DOHH2 (cell line): ENCODE measurements around the gene LCN9.

Experiments
- H3F3A ChIP-seq: fragments of 200-600 bp; sonication (generic), shearing (Covaris generic); 2 replicates; pipeline ENCODE4 v1.6.0; 2016; ENCODE audit warnings: antibody characterized with exemption, mild to moderate bottlenecking; ENCODE audit not compliant: control insufficient read depth, insufficient read depth
- H3K27ac ChIP-seq: fragments of 200-600 bp; sonication (generic); 2 replicates; pipeline ENCODE4 v1.5.1; 2014; ENCODE audit warnings: low read depth, mild to moderate bottlenecking, low read length, moderate library complexity
- H3K27me3 ChIP-seq: fragments of 200-600 bp; sonication (generic); 2 replicates; pipeline ENCODE4 v1.6.1; 2014; ENCODE audit warnings: mild to moderate bottlenecking, low read length, mixed read lengths; ENCODE audit not compliant: control insufficient read depth
- H3K36me3 ChIP-seq: fragments of 200-600 bp; sonication (generic); 2 replicates; pipeline ENCODE4 v1.6.1; 2014; ENCODE audit warnings: mild to moderate bottlenecking, low read length, moderate library complexity, mixed read lengths; ENCODE audit not compliant: control insufficient read depth
- H3K4me1 ChIP-seq: fragments of 200-600 bp; sonication (generic); 2 replicates; pipeline ENCODE4 v1.6.1; 2014; ENCODE audit warnings: mild to moderate bottlenecking, low read length, mixed read lengths; ENCODE audit not compliant: control insufficient read depth
- H3K4me2 ChIP-seq: fragments of 200-600 bp; sonication (generic); 2 replicates; pipeline ENCODE4 v1.6.0; 2014; ENCODE audit warnings: mild to moderate bottlenecking, low read length, moderate library complexity
- H3K4me3 ChIP-seq: fragments of 200-600 bp; sonication (generic); 2 replicates; pipeline ENCODE4 v1.5.1; 2014; ENCODE audit warnings: mild to moderate bottlenecking, low read length, mixed read lengths
- H3K79me2 ChIP-seq: fragments of 200-600 bp; sonication (generic); 2 replicates; pipeline ENCODE4 v1.6.1; 2014; ENCODE audit warnings: mild to moderate bottlenecking, low read length, mixed read lengths; ENCODE audit not compliant: control insufficient read depth
- H3K9me2 ChIP-seq: fragments of 200-600 bp; sonication (generic); replicated peaks from 2 replicates; pipeline ENCODE4 v1.6.1; 2014; ENCODE audit warnings: mild to moderate bottlenecking, low read length, mixed read lengths; ENCODE audit not compliant: control insufficient read depth
- H3K9me3 ChIP-seq: fragments of 200-600 bp; sonication (generic); 2 replicates; pipeline ENCODE4 v1.6.1; 2014; ENCODE audit warnings: antibody characterized with exemption, low read length, mixed read lengths; ENCODE audit not compliant: control insufficient read depth, insufficient read depth
- H4K20me1 ChIP-seq: fragments of 200-600 bp; sonication (generic); 2 replicates; pipeline ENCODE4 v1.6.0; 2014; ENCODE audit warnings: low read depth, mild to moderate bottlenecking, antibody characterized with exemption, low read length, moderate library complexity; ENCODE audit not compliant: control insufficient read depth, insufficient read depth
- EZH2phosphoT487 ChIP-seq: fragments of 200-600 bp; sonication (generic); IDR thresholded peaks from 2 replicates; pipeline ENCODE4 v1.6.1; 2017; ENCODE audit warnings: borderline replicate concordance, mild to moderate bottlenecking, antibody characterized with exemption, low read length, moderate library complexity, mixed read lengths
- TF ChIP-seq, protein P1 (sequence below): fragments of 200-600 bp; sonication (generic); IDR thresholded peaks from one replicate; pipeline ENCODE4 v1.5.1; 2014; ENCODE audit warnings: antibody characterized with exemption, mild to moderate bottlenecking, low read depth, low read length; ENCODE audit not compliant: poor library complexity, severe bottlenecking

The LCN9 gene

DNA sequence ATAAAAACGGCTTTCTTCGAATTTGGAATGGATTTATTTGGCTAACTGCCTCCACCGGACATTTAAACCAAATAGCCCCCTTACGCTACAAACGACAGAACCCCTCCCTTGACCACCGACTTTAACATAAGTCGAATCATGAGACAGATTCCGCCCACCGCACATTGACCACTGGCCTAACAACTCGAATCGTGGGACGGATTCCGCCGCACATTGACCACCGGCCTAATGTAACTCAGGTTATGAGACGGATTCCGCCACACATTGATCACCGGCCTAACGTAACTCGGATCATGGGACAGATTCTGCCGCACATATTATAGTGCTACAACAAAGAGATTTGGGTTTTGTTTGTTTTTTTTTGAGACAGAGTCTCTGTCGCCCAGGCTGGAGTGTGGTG, 2.7 kb upstream of the LCN9 start:
- H3K27ac ChIP-seq = no peak overlapping the region
- H3K4me2 ChIP-seq = no peak overlapping the region
- no peaks in the 10 kb centered on the region for H3K9me2 ChIP-seq
- H3K27me3 ChIP-seq = no peaks in the 10 kb centered on the region
- no peak overlapping the region for H3K4me3 ChIP-seq
- H4K20me1 ChIP-seq = no peaks in the 10 kb centered on the region
- no peak for TF ChIP-seq EZH2phosphoT487
- TF ChIP-seq, protein P1, sequence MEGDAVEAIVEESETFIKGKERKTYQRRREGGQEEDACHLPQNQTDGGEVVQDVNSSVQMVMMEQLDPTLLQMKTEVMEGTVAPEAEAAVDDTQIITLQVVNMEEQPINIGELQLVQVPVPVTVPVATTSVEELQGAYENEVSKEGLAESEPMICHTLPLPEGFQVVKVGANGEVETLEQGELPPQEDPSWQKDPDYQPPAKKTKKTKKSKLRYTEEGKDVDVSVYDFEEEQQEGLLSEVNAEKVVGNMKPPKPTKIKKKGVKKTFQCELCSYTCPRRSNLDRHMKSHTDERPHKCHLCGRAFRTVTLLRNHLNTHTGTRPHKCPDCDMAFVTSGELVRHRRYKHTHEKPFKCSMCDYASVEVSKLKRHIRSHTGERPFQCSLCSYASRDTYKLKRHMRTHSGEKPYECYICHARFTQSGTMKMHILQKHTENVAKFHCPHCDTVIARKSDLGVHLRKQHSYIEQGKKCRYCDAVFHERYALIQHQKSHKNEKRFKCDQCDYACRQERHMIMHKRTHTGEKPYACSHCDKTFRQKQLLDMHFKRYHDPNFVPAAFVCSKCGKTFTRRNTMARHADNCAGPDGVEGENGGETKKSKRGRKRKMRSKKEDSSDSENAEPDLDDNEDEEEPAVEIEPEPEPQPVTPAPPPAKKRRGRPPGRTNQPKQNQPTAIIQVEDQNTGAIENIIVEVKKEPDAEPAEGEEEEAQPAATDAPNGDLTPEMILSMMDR = no peak
- H3F3A ChIP-seq = no peaks in the 10 kb centered on the region
- H3K9me3 ChIP-seq = no peaks in the 10 kb centered on the region
- H3K4me1 ChIP-seq = no peaks in the 10 kb centered on the region
- no peaks in the 10 kb centered on the region for H3K79me2 ChIP-seq
- no peaks in the 10 kb centered on the region for H3K36me3 ChIP-seq

DNA sequence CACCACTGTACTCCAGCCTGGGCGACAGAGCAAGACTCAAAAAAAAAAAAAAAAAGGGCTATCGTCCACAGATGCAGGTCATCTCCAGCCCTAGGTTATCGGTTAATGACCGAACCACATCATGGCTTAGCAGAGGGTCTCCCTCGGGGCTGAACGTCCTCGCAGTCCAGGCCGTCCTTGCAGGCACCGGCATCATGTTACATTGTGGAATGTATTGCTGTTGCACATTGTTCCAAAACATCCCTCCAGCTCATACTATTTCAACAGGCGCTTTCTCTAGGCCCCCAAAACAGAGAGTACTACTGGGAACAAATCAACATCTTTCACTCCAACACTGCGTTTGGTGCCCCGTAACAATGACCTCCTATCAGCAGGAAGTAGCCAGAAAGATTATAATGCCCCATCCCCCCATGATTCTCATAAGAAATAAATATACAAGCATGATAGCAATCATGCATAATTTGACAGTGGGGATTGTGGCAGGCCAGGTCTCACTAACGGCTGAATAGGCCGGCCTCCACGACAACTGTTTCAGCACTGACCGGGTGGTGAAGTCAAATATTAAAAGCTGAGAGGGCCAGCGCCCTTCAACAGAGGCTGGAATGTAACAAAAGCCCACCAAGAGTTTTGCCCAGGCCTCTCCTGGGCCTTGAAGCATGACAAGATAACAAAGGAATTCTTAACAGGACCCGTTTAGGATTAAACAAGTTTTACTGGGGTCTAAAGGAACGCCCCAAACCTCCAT, 1.1 kb upstream of the LCN9 start:
- H3K79me2 ChIP-seq = no peaks in the 10 kb centered on the region
- no peaks in the 10 kb centered on the region for H3K27me3 ChIP-seq
- H4K20me1 ChIP-seq = no peaks in the 10 kb centered on the region
- no peaks in the 10 kb centered on the region for H3K36me3 ChIP-seq
- no peak overlapping the region for H3K27ac ChIP-seq
- no peak overlapping the region for H3K4me2 ChIP-seq
- no peaks in the 10 kb centered on the region for H3K9me2 ChIP-seq
- H3K9me3 ChIP-seq = no peaks in the 10 kb centered on the region
- H3K4me1 ChIP-seq = no peaks in the 10 kb centered on the region
- no peaks in the 10 kb centered on the region for H3F3A ChIP-seq
- TF ChIP-seq, protein P1 = no peak
- no peak for TF ChIP-seq EZH2phosphoT487
- no peak overlapping the region for H3K4me3 ChIP-seq

DNA sequence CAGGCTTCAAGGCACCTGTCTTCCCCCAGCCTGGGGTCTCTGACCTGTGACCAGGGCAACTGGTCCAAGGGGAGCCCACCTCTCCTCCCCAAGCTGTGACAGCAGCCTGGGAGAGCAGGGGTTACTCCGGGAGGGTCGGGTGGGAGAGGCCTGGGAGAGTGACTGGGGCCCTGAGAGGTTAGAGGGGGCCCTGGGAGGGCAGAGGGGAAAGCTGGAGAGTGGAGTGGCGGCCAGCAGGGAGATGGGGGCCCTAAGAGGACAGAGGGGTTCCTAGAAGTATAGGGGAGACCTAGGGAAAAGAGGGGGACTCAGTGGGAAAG, 302 bp downstream of the LCN9 start:
- Histone ChIP-seq H3K79me2 (no peaks in the 10 kb centered on the region), H3K4me2 (no peak overlapping the region), H3K9me2 (no peaks in the 10 kb centered on the region), H4K20me1 (no peaks in the 10 kb centered on the region), H3K4me3 (no peak overlapping the region), H3K27me3 (no peaks in the 10 kb centered on the region), H3F3A (no peaks in the 10 kb centered on the region), H3K4me1 (no peaks in the 10 kb centered on the region), H3K9me3 (no peaks in the 10 kb centered on the region), H3K27ac (no peak overlapping the region), H3K36me3 (no peaks in the 10 kb centered on the region)
- TF ChIP-seq, protein P1 = no peak
- TF ChIP-seq EZH2phosphoT487 = no peak
